Choroid plexus epithelial cell (primary cell): Measurements from ENCODE around the gene BHMT.

ENCODE experiments used
- DNase-seq: peaks from one replicate; pipeline ENCODE4 v3.0.0-alpha.2; 2010; ENCODE audit warnings: low read depth
- H3K4me3 ChIP-seq: 2 replicates; pipeline ENCODE4 v1.5.1; 2011; ENCODE audit warnings: low read depth, mild to moderate bottlenecking, control low read depth, low read length, moderate library complexity
- CTCF ChIP-seq: conservative IDR thresholded peaks from 2 replicates; pipeline ENCODE4 v1.5.1; 2011; ENCODE audit warnings: low read depth, mild to moderate bottlenecking, control low read depth, inconsistent platforms, low read length, moderate library complexity

BHMT gene

GRCh38 chr5:79133121-79133656, 21.6 kb downstream of the BHMT start:
- TF ChIP-seq CTCF, result no peak
- DNase-seq, result peak; percentile 74
- H3K4me3 ChIP-seq, result peak overlapping the region; percentile 46

GRCh38 chr5:79133657-79134451, 22.2 kb downstream of the BHMT start:
- peak; percentile 86 for TF ChIP-seq CTCF
- DNase-seq, result peak; percentile 90
- peak overlapping the region; percentile 46 for H3K4me3 ChIP-seq

GRCh38 chr5:79135790-79136553, 24.4 kb downstream of the BHMT start:
- no peak overlapping the region for H3K4me3 ChIP-seq
- DNase-seq, result no peak

GRCh38 chr5:79136618-79137017, 25.0 kb downstream of the BHMT start:
- no peak for TF ChIP-seq CTCF
- DNase-seq, result no peak
- no peak overlapping the region for H3K4me3 ChIP-seq

More at GRCh38 chr5:79135790-79136553, 24.4 kb downstream of the BHMT start:
- no peak for TF ChIP-seq CTCF

- DNase-seq, result no peak
- no peak for TF ChIP-seq CTCF
Measured at GRCh38 chr5:79140553-79140952, 28.9 kb downstream of the BHMT start.

GRCh38 chr5:79143684-79144379, 32.2 kb downstream of the BHMT start:
- no peak for TF ChIP-seq CTCF
- DNase-seq, result peak; percentile 41

More at GRCh38 chr5:79140553-79140952, 28.9 kb downstream of the BHMT start:
- no peak overlapping the region for H3K4me3 ChIP-seq

More at GRCh38 chr5:79143684-79144379, 32.2 kb downstream of the BHMT start:
- H3K4me3 ChIP-seq, result no peak overlapping the region
